ENCODE data around the gene CBX4. TPM values are rescaled to one million over a fixed set of nuclear protein-coding genes. Genes with fewer than 3 reads are reported as not detected.
"Not testable (repeated sequence)": the region's sequence is repeated elsewhere in the genome, so short reads cannot be mapped to it uniquely, and the experiment has no call there.

CBX4 gene
- total and polyA plus RNA-seq, 10 donors = 12.3 to 48.0 (median 25.4) TPM

- WGBS, 5 donors = 70 to 84% (median 76%) methylated on average over 12 to 21 of the region's 21 CpGs
- no peak for DNase-seq
- H3K27me3 ChIP-seq (replicated peaks in 1 of 7) = peaks cover 0 to 31% (median 0%) of the 10 kb centered on the region in 7 donors
- no peaks in the 10 kb centered on the region for H3K36me3 ChIP-seq
- peaks cover 0 to 40% (median 14%) of the 10 kb centered on the region in 6 donors for H3K4me1 ChIP-seq
- H3K27ac ChIP-seq = peak overlapping the region in 2 of 8 donors; percentile 24 to 27
- no peaks in the 10 kb centered on the region for H3K9me3 ChIP-seq
- intact Hi-C loops (cut with DNase I; ENCODE audit: low total_unique reads) = no loop called here
- H3K4me3 ChIP-seq = no peak overlapping the region
- TF ChIP-seq POLR2A (IDR thresholded peaks at IDR 0.05) = no peak
These were observed 16.3 kb upstream of the CBX4 start for GRCh38 chr17:79855331-79856124.

- no peak overlapping the region for H3K27ac ChIP-seq
- TF ChIP-seq POLR2A (IDR thresholded peaks at IDR 0.05) (no peak), POLR2AphosphoS5 (IDR thresholded peaks at IDR 0.05) (no peak)
- TF ChIP-seq, protein P1, sequence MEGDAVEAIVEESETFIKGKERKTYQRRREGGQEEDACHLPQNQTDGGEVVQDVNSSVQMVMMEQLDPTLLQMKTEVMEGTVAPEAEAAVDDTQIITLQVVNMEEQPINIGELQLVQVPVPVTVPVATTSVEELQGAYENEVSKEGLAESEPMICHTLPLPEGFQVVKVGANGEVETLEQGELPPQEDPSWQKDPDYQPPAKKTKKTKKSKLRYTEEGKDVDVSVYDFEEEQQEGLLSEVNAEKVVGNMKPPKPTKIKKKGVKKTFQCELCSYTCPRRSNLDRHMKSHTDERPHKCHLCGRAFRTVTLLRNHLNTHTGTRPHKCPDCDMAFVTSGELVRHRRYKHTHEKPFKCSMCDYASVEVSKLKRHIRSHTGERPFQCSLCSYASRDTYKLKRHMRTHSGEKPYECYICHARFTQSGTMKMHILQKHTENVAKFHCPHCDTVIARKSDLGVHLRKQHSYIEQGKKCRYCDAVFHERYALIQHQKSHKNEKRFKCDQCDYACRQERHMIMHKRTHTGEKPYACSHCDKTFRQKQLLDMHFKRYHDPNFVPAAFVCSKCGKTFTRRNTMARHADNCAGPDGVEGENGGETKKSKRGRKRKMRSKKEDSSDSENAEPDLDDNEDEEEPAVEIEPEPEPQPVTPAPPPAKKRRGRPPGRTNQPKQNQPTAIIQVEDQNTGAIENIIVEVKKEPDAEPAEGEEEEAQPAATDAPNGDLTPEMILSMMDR (IDR thresholded peaks at IDR 0.05 in 8 of 11, conservative IDR thresholded peaks at IDR 0.05 in 3 of 11) = no peak
- peaks cover 0 to 21% (median 0%) of the 10 kb centered on the region in 7 donors for H3K27me3 ChIP-seq (replicated peaks in 1 of 7)
- no peak for DNase-seq
- no peaks in the 10 kb centered on the region for H3K36me3 ChIP-seq
- no peaks in the 10 kb centered on the region for H3K9me3 ChIP-seq
- WGBS, 5 donors = 69 to 82% (median 76%) methylated on average over 13 to 14 of the region's 14 CpGs
- no peak overlapping the region for H3K4me3 ChIP-seq
- peaks cover 0 to 40% (median 14%) of the 10 kb centered on the region in 6 donors for H3K4me1 ChIP-seq
- intact Hi-C loops (cut with DNase I; ENCODE audit: low total_unique reads) = no loop called here
These were observed 15.1 kb upstream of the CBX4 start for GRCh38 chr17:79854080-79855060.

GRCh38 chr17:79853168-79853567, 13.9 kb upstream of the CBX4 start:
- peak overlapping the region in 6 of 8 donors; percentile 15 to 71 (median 45) for H3K27ac ChIP-seq

DNA sequence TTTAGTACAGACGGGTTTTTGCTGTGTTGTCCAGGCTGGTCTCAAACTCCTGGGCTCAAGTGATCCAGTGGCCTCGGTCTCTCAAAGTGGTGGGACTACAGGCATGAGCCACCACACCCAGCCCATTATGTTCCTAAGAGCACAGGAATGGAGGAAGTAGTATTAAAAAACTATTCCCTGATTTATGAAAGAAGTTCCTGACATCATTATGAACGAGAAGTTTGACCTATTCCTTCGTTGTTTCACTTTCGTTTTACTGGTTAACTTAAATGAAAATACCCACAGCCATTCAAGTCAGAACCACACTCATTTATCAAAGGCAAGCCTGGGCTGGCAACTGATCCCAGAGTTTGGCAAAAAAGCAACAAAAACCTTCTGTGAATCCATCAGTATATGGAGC, 13.5 kb upstream of the CBX4 start:
- H3K27me3 ChIP-seq (replicated peaks in 1 of 7) = peaks cover 0 to 26% (median 0%) of the 10 kb centered on the region in 7 donors
- TF ChIP-seq POLR2A (IDR thresholded peaks at IDR 0.05) (no peak), POLR2AphosphoS5 (IDR thresholded peaks at IDR 0.05) (no peak)
- TF ChIP-seq, protein P1 (IDR thresholded peaks at IDR 0.05 in 8 of 11, conservative IDR thresholded peaks at IDR 0.05 in 3 of 11) = no peak
- H3K4me3 ChIP-seq = peak overlapping the region in 3 of 8 donors; percentile 5 to 53 (median 29)
- H3K36me3 ChIP-seq = no peaks in the 10 kb centered on the region
- H3K27ac ChIP-seq = peak overlapping the region in 7 of 8 donors; percentile 15 to 71 (median 40)
- 4 to 9% (median 5%) methylated on average over 5 of the region's 5 CpGs for WGBS, 5 donors
- intact Hi-C loops (cut with DNase I; ENCODE audit: low total_unique reads) = no loop called here
- DNase-seq = no peak
- peaks cover 0 to 40% (median 14%) of the 10 kb centered on the region in 6 donors for H3K4me1 ChIP-seq
- H3K9me3 ChIP-seq = no peaks in the 10 kb centered on the region

More at GRCh38 chr17:79853168-79853567, 13.9 kb upstream of the CBX4 start:
- intact Hi-C loops (cut with DNase I; ENCODE audit: low total_unique reads); H3K9me3 ChIP-seq; H3K36me3 ChIP-seq; DNase-seq: not testable (repeated sequence)
- Histone ChIP-seq H3K4me3 (peak overlapping the region in 2 of 8 donors; percentile 29 to 53), H3K27me3 (replicated peaks in 1 of 7) (peaks cover 0 to 24% (median 0%) of the 10 kb centered on the region in 7 donors), H3K4me1 (peaks cover 0 to 40% (median 14%) of the 10 kb centered on the region in 6 donors)
- 86 to 91% (median 87%) methylated on average over 10 of the region's 10 CpGs for WGBS, 5 donors
